ENCODE results near the gene NYAP2. TPM values are rescaled to one million over a fixed set of nuclear protein-coding genes. Genes with fewer than 3 reads are reported as not detected.
A peak's percentile ranks its signal among the peaks of the same experiment; 100 is the strongest.

The NYAP2 gene
- total RNA-seq, 1 experiment from 2014 or later = not detected

DNA sequence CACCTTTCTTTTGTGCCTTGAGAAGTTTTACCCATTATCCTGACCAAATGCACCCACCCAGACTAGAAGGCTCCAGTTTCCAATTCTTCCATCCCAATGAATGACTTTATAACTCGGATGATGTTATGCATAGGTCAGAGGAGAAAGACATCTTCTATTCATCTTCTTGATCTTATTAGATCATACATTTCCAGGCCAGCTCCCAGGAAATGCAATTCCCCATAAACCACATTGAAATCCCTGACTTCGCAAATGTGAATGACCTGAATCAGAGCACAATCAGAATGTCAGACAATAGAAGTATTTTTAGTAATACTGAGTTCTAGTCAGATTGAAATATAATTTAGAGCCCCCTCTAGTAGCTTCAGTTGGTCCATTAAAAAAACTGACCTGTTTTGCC lies 62.9 kb downstream of the NYAP2 start:
- TF ChIP-seq, protein P1, sequence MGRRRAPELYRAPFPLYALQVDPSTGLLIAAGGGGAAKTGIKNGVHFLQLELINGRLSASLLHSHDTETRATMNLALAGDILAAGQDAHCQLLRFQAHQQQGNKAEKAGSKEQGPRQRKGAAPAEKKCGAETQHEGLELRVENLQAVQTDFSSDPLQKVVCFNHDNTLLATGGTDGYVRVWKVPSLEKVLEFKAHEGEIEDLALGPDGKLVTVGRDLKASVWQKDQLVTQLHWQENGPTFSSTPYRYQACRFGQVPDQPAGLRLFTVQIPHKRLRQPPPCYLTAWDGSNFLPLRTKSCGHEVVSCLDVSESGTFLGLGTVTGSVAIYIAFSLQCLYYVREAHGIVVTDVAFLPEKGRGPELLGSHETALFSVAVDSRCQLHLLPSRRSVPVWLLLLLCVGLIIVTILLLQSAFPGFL (CRISPR knock-in tag; IDR thresholded peaks at IDR 0.05; ENCODE audit: borderline replicate concordance) = no peak
- TF ChIP-seq ZNF138 (CRISPR knock-in tag; conservative IDR thresholded peaks at IDR 0.05) (no peak), NR3C1 (CRISPR knock-in tag; conservative IDR thresholded peaks at IDR 0.05; ENCODE audit: low read depth) (no peak), ZNF423 (CRISPR knock-in tag; IDR thresholded peaks at IDR 0.05) (no peak), ZNF219 (CRISPR knock-in tag; IDR thresholded peaks at IDR 0.05; ENCODE audit: borderline replicate concordance) (no peak), TCF7 (CRISPR knock-in tag; IDR thresholded peaks at IDR 0.05; ENCODE audit: low read depth) (no peak), IRF2 (CRISPR knock-in tag; IDR thresholded peaks at IDR 0.05; ENCODE audit: borderline replicate concordance, low read depth) (no peak)
- TF ChIP-seq, protein P2, sequence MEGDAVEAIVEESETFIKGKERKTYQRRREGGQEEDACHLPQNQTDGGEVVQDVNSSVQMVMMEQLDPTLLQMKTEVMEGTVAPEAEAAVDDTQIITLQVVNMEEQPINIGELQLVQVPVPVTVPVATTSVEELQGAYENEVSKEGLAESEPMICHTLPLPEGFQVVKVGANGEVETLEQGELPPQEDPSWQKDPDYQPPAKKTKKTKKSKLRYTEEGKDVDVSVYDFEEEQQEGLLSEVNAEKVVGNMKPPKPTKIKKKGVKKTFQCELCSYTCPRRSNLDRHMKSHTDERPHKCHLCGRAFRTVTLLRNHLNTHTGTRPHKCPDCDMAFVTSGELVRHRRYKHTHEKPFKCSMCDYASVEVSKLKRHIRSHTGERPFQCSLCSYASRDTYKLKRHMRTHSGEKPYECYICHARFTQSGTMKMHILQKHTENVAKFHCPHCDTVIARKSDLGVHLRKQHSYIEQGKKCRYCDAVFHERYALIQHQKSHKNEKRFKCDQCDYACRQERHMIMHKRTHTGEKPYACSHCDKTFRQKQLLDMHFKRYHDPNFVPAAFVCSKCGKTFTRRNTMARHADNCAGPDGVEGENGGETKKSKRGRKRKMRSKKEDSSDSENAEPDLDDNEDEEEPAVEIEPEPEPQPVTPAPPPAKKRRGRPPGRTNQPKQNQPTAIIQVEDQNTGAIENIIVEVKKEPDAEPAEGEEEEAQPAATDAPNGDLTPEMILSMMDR (IDR thresholded peaks at IDR 0.05) = no peak
- TF ChIP-seq, protein P3, sequence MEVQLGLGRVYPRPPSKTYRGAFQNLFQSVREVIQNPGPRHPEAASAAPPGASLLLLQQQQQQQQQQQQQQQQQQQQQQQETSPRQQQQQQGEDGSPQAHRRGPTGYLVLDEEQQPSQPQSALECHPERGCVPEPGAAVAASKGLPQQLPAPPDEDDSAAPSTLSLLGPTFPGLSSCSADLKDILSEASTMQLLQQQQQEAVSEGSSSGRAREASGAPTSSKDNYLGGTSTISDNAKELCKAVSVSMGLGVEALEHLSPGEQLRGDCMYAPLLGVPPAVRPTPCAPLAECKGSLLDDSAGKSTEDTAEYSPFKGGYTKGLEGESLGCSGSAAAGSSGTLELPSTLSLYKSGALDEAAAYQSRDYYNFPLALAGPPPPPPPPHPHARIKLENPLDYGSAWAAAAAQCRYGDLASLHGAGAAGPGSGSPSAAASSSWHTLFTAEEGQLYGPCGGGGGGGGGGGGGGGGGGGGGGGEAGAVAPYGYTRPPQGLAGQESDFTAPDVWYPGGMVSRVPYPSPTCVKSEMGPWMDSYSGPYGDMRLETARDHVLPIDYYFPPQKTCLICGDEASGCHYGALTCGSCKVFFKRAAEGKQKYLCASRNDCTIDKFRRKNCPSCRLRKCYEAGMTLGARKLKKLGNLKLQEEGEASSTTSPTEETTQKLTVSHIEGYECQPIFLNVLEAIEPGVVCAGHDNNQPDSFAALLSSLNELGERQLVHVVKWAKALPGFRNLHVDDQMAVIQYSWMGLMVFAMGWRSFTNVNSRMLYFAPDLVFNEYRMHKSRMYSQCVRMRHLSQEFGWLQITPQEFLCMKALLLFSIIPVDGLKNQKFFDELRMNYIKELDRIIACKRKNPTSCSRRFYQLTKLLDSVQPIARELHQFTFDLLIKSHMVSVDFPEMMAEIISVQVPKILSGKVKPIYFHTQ (CRISPR knock-in tag; IDR thresholded peaks at IDR 0.05) = no peak
- ChIA-PET CTCF (no interaction called here), POLR2A (no interaction called here)
- DNase-seq (ENCODE audit: low spot score) (no peak), ATAC-seq (no peak)
- Mint-ChIP-seq H3K36me3 (peaks cover 3% of the 10 kb centered on the region; the same call in 1 of the 2 replicates), H3K4me3 (no peak overlapping the region), H3K4me1 (peaks cover 43% of the 10 kb centered on the region), H3K27me3 (ENCODE audit: low read depth) (peaks cover 8% of the 10 kb centered on the region), H3K9me3 (0 out of 2 replicates have a peak, but pooled peaks cover 9% of the 10 kb centered on the region), H3K27ac (no peak overlapping the region)

DNA sequence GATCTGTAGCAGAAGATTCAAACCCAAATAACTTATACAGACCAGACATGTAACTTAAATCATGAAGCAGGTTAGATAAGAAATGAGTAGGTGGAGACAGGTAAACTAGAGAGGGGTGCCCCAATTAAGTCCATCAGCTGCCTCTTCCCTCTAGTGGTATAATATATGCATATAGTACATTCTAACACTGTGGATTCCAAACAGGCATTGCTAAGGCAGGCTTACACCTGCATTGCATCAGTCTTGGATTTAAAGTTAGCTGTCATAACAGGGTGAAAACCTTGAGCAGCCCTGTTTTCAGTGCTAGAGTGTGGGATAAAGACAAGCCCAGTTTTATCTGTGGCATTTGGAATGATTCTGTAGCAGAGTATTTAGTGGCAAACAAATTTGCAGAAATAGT lies 63.4 kb downstream of the NYAP2 start:
- H3K9me3 Mint-ChIP-seq = 0 out of 2 replicates have a peak, but pooled peaks cover 9% of the 10 kb centered on the region
- H3K27ac Mint-ChIP-seq = no peak overlapping the region
- ChIA-PET CTCF (no interaction called here), POLR2A (no interaction called here)
- ATAC-seq (no peak), DNase-seq (ENCODE audit: low spot score) (no peak)
- peaks cover 8% of the 10 kb centered on the region for H3K27me3 Mint-ChIP-seq (ENCODE audit: low read depth)
- TF ChIP-seq GABPB1 (CRISPR knock-in tag; IDR thresholded peaks at IDR 0.05) = peak; percentile 92
- TF ChIP-seq ATF1 (CRISPR knock-in tag; IDR thresholded peaks at IDR 0.05) = no peak
- TF ChIP-seq SP1 (CRISPR knock-in tag; conservative IDR thresholded peaks at IDR 0.05) = no peak
- peaks cover 3% of the 10 kb centered on the region; the same call in 1 of the 2 replicates for H3K36me3 Mint-ChIP-seq
- peaks cover 48% of the 10 kb centered on the region for H3K4me1 Mint-ChIP-seq
- no peak overlapping the region for H3K4me3 Mint-ChIP-seq

DNA sequence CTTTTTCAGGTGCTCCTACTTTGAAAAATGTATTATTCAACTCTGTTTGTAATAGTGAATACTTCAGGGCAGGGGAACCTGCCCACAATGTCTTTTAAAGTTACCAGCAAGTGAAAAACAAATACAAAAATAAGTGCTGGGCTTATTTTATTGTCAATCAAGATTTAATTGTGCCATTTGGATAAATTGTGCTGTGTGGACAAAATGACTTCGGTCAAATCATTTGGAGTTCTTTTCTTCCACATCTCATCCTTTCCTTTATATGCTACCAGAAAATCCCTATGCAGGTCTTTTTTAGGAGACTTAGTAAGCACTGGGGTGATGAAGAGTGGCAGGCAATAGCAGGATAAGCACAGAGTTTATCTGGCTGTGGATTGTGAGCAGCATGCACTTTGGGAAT lies 63.9 kb downstream of the NYAP2 start:
- H3K4me1 Mint-ChIP-seq = peaks cover 54% of the 10 kb centered on the region
- 0 out of 2 replicates have a peak, but pooled peaks cover 9% of the 10 kb centered on the region for H3K9me3 Mint-ChIP-seq
- H3K4me3 Mint-ChIP-seq = no peak overlapping the region
- no peak overlapping the region for H3K27ac Mint-ChIP-seq
- peaks cover 8% of the 10 kb centered on the region for H3K27me3 Mint-ChIP-seq (ENCODE audit: low read depth)
- ATAC-seq = no peak
- CTCF ChIA-PET = no interaction called here
- DNase-seq (ENCODE audit: low spot score) = no peak
- peaks cover 3% of the 10 kb centered on the region; the same call in 1 of the 2 replicates for H3K36me3 Mint-ChIP-seq
- POLR2A ChIA-PET = no interaction called here
- TF ChIP-seq, protein P4, sequence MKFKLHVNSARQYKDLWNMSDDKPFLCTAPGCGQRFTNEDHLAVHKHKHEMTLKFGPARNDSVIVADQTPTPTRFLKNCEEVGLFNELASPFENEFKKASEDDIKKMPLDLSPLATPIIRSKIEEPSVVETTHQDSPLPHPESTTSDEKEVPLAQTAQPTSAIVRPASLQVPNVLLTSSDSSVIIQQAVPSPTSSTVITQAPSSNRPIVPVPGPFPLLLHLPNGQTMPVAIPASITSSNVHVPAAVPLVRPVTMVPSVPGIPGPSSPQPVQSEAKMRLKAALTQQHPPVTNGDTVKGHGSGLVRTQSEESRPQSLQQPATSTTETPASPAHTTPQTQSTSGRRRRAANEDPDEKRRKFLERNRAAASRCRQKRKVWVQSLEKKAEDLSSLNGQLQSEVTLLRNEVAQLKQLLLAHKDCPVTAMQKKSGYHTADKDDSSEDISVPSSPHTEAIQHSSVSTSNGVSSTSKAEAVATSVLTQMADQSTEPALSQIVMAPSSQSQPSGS (CRISPR knock-in tag; IDR thresholded peaks at IDR 0.05; ENCODE audit: borderline replicate concordance, low read depth) = no peak
- no peak for TF ChIP-seq ZNF396 (CRISPR knock-in tag; IDR thresholded peaks at IDR 0.05; ENCODE audit: borderline replicate concordance)
- TF ChIP-seq, protein P5, sequence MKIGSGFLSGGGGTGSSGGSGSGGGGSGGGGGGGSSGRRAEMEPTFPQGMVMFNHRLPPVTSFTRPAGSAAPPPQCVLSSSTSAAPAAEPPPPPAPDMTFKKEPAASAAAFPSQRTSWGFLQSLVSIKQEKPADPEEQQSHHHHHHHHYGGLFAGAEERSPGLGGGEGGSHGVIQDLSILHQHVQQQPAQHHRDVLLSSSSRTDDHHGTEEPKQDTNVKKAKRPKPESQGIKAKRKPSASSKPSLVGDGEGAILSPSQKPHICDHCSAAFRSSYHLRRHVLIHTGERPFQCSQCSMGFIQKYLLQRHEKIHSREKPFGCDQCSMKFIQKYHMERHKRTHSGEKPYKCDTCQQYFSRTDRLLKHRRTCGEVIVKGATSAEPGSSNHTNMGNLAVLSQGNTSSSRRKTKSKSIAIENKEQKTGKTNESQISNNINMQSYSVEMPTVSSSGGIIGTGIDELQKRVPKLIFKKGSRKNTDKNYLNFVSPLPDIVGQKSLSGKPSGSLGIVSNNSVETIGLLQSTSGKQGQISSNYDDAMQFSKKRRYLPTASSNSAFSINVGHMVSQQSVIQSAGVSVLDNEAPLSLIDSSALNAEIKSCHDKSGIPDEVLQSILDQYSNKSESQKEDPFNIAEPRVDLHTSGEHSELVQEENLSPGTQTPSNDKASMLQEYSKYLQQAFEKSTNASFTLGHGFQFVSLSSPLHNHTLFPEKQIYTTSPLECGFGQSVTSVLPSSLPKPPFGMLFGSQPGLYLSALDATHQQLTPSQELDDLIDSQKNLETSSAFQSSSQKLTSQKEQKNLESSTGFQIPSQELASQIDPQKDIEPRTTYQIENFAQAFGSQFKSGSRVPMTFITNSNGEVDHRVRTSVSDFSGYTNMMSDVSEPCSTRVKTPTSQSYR (CRISPR knock-in tag; IDR thresholded peaks at IDR 0.05) = no peak
- TF ChIP-seq, protein P6, sequence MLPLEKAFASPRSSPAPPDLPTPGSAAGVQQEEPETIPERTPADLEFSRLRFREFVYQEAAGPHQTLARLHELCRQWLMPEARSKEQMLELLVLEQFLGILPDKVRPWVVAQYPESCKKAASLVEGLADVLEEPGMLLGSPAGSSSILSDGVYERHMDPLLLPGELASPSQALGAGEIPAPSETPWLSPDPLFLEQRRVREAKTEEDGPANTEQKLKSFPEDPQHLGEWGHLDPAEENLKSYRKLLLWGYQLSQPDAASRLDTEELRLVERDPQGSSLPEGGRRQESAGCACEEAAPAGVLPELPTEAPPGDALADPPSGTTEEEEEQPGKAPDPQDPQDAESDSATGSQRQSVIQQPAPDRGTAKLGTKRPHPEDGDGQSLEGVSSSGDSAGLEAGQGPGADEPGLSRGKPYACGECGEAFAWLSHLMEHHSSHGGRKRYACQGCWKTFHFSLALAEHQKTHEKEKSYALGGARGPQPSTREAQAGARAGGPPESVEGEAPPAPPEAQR (CRISPR knock-in tag; IDR thresholded peaks at IDR 0.05) = no peak
- no peak for TF ChIP-seq NR1H2 (CRISPR knock-in tag; IDR thresholded peaks at IDR 0.05)
- TF ChIP-seq SMAD3 (CRISPR knock-in tag; IDR thresholded peaks at IDR 0.05; ENCODE audit: borderline replicate concordance) = no peak
- no peak for TF ChIP-seq CREM (CRISPR knock-in tag; IDR thresholded peaks at IDR 0.05)
- TF ChIP-seq, protein P7, sequence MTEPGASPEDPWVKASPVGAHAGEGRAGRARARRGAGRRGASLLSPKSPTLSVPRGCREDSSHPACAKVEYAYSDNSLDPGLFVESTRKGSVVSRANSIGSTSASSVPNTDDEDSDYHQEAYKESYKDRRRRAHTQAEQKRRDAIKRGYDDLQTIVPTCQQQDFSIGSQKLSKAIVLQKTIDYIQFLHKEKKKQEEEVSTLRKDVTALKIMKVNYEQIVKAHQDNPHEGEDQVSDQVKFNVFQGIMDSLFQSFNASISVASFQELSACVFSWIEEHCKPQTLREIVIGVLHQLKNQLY (CRISPR knock-in tag; IDR thresholded peaks at IDR 0.05) = no peak

All from WTC11 (cell line).